GM18508 (cell line): Measurements from ENCODE around the gene TMEM86B.

Source experiments
- ATAC-seq: cut with Tn5 transposase; IDR thresholded peaks from one replicate; pipeline ENCODE4 v1.9.1; 2021; ENCODE audit warnings: moderate number of reproducible peaks; ENCODE audit not compliant: insufficient read depth, unreplicated experiment

The TMEM86B gene

GRCh38 chr19:55186080-55186479 lies 42.5 kb downstream of the TMEM86B start:
- no peak for ATAC-seq

GRCh38 chr19:55181740-55182139 lies 46.8 kb downstream of the TMEM86B start:
- ATAC-seq, result no peak

GRCh38 chr19:55179606-55180484 lies 48.7 kb downstream of the TMEM86B start, which contains the start of gene SYT5:
Gene SYT5, minus strand, starts transcription at chr19:55180289. Its CDS starts 1,248 bp downstream, at chr19:55179041.
- no peak for ATAC-seq

GRCh38 chr19:55178781-55179599 lies 49.6 kb downstream of the TMEM86B start:
- no peak for ATAC-seq
